GM04503 (cell line): Measurements from ENCODE around the gene LLGL1.

Experiments used
- DNase-seq: peaks from one replicate; pipeline ENCODE4 v3.0.0-alpha.2; 2012; ENCODE audit warnings: low read depth

Gene LLGL1

DNA sequence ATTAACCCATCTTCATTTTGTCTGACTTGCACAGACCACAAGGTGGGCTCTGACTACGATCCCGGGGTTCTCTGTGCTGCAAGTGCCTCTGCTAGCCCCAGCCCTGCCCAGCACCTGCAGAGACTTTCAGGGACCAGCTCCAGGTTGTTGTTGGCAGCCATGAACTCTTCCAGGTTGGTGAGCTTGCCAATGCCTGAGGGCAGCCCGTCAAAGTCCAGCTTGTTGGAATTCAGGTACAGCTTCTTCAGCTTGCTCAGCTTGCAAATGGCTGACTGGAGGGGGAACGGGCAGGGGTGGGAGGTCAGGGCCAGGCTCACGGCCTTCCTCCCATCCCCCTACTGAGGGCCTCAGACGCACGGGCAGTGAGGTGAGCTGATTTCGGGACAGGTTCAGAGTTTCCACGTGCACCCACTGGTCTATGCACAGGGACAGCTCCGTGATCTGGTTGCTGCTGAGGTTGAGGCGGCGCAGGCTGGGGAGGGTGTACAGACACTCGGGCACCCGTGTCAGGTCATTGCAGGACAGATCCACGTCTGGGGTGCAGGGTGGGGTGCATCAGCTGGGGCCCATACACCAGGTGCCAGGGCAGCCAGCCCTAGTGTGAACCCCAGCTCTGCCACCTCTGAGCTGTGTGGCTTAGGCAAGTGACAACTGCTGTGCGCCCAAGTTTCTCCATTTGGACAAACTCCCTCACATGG is 27.9 kb downstream of the LLGL1 start:
- DNase-seq = no peak

DNA sequence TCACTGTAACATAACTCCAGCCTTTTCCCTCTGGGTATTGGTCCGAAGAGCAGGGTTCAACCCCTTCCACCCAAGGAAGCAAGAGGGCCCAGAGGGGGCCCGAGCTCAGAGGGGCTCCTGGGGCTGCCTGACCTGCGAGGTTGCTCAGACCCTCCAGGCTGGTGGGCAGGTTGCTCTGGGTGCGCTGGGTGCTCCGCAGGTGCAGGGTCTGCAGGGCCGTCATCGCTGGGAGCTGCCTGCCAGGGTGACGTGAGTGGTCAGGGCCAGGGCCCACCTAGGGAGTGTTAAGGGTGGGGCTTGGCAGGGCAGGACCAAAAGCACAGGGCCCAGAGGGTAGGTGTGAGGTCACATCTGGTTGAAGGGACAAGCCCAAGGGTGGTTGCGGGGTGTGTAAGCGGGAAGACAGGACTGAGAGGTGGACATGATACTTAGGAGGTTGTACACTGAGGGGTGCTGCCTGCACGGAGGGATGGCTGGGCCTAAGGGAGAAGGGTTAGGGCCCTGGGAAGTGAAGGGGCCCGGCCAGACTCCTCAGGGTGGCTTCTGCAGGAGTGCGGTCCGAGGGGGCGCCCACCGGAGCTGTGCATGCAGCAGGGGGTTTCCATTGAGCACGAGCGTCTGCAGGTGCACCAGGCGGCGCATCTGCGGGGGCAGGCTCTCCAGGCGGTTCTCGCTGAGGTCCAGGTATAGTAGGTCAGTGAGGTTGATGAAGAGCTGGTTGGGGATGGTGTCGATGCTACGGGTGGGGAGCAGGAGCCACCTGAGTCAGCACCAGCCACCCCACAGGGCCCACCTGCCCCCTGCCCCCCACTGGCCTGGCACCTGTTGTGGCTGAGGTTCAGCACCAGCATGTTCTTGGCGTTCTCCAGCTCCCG is 28.7 kb downstream of the LLGL1 start:
- no peak for DNase-seq

GRCh38 chr17:18254888-18255649 is 29.6 kb downstream of the LLGL1 start:
- DNase-seq = no peak

GRCh38 chr17:18256351-18256750 is 30.9 kb downstream of the LLGL1 start:
- no peak for DNase-seq

- no peak for DNase-seq
Observed at GRCh38 chr17:18256776-18257175, 31.3 kb downstream of the LLGL1 start.

- DNase-seq = no peak
Observed at GRCh38 chr17:18257268-18257981, 32.0 kb downstream of the LLGL1 start.

DNA sequence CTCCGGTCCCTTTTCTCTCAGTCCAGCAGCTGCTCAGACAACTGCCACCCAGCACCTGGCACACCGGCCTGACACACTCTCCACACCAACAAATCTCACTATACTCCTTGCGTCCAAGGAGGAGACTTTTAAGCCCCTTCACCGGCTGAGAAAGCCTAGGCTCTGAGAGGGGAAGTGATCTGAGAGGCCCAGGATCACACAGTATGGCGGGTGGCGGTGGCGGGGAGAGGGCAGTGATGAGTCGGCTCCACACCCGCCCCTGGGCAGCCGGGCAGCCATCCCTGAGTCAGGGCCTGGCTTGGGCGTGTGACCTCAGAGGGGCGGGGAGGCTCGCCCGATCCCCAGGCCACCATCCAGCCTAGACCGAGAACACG is 32.5 kb downstream of the LLGL1 start:
- DNase-seq = peak; percentile 45

- no peak for DNase-seq
Observed at GRCh38 chr17:18258356-18259038, 33.1 kb downstream of the LLGL1 start, which contains the start of gene FLII. FLII (minus strand) TSS chr17:18258738; CDS start chr17:18258690, 48 bp downstream.

DNA sequence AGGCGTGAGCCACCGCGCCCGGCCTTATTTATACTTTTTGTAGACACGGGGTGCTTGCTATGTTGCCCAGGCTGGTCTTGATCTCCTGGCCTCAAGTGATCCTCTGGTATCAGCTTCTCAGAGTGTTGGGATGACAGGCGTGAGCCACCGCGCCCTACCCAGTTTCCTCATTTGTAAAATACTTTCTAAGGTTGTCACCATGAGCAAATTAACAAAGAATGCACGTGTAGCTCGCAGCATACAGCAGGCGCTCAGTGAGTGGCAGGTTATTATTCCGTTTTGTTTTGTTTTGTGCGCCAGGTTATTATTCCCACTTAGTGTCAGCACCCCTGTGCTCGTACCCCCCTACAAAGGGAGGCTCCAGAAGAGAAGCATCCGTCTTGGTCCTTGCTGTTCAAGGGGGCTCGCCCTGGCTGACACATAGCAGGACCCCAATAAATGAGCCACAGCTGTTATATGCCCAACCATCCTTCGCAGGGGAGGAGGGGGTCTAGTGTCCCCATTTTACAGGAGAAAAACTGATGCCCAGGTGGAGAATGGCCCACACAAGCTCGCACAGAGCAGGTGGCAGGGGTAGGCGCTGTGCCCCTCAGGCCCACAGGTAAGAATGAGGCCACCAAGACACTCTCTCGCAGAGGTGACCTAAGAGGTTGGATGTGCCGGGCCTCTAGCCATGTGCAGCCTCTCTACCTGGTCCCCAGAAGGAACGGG is 34.3 kb downstream of the LLGL1 start:
- DNase-seq = no peak

DNA sequence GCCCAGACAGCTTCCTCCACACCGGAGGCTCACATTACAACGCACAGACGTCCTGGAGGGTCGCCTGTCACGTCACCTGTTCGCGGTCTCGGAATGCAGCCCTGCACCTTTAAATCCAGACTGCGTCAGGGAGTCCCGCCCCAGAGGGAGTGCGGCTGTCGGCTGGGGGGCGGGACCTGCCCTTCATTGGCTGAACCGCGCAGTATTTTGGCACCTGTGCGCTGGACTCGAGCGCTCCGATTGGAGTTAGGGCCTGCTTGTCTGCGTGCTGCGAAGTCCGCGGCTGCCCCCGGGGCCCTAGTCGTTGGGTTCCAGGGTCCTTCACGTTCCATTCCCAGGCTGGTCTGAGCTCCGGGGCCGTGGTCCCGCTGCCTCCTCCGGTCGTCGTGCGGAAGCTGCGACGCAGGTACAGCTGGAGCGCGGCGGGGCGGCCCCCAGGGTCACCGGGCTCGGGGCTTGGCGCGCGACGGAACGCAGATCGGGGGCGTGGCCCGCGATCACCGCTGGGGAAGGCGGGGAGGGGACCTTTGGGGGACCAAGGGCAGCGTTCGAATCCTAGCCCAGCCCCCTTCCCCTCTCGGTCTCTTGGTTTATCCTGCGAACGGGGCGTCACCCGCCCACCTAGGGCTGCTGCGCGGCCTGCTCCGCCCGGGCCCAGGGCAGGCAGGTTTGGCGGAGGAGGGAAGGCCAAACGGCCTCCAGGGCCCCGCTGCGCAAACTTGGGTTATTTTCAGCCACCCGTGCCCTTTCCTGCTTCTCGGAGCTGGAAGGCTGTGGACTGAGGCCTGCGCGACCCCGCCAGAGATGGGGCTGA is 35.1 kb downstream of the LLGL1 start, which contains the start of gene MIEF2:
MIEF2 (plus strand) TSS at position 331 of the 814 bp plus-strand sequence. CDS start 2,059 bp downstream, outside the sequence.
- DNase-seq = peak; percentile 65

DNA sequence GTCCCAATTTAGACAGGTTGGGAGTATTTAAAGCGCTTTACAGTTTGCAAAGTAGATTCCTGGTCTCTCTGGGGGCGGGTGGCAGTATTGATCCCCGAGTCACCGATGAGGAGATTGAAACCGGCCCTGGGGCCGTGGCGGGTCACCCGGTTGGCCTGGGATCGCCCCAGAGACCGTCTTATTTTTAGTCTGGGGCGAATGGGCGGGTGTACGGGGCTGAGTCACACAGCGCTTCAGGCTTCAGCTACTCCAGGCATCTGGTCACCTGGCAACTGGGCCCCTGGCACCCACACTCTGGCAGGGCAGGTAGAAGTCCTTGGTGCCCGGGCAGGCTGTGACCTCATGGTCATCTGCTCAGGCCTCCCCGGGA is 35.7 kb downstream of the LLGL1 start:
- no peak for DNase-seq

GRCh38 chr17:18261659-18262058 is 36.2 kb downstream of the LLGL1 start:
- DNase-seq = no peak

DNA sequence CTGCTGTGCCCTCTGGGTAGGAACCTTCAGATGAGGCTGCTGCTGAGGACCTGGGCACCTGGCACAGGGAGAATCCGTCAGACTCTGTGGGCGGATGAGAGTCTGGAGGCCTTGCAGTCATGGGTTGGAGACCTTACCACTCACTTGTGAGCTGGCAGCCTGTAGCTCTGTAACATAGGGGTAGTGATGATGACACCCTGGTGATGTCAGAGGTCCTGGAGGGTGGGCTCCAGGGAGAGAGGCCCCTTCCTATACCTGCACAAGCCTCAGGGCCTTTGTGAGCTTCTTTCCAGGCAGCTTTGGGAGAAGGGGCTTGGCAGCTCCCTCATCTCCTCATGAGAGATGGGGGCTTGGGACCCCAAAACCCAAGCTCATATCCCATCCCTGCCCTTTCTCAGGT is 36.7 kb downstream of the LLGL1 start:
- no peak for DNase-seq

DNA sequence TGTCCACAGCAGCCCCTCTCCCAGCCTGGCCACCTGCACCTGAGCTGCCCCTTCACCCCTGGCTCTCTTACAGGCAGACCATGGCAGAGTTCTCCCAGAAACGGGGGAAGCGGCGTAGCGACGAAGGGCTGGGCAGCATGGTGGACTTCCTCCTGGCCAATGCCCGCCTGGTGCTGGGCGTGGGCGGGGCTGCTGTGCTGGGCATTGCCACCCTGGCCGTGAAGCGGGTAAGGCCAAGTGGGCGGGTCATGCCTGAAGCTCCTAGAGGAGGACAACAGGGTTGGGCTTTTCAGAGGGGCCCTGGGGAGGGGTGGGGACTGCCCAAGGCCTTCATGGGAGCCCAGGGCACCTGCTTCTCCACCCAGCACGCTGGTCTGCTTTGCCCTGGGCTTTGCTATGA is 37.2 kb downstream of the LLGL1 start:
- DNase-seq = no peak

DNA sequence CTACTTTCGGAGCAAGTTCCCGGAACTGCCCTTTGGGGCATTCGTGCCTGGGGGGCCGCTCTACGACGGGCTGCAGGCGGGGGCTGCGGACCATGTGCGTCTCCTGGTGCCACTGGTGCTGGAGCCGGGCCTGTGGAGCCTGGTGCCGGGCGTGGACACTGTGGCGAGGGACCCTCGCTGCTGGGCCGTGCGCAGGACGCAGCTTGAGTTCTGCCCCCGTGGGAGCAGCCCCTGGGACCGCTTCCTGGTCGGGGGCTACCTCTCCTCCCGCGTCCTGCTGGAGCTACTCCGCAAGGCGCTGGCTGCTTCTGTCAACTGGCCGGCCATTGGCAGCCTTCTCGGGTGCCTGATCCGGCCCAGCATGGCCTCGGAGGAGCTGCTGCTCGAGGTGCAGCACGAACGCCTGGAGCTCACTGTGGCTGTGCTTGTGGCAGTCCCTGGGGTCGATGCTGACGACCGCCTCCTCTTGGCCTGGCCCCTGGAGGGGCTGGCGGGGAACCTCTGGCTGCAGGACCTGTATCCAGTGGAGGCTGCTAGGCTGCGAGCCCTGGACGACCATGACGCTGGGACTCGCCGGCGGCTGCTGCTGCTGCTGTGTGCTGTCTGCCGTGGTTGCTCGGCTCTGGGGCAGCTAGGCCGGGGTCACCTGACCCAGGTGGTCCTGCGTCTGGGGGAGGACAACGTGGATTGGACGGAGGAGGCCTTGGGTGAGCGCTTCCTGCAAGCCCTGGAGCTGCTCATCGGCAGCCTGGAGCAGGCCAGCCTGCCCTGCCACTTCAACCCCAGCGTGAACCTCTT is 38.6 kb downstream of the LLGL1 start:
- no peak for DNase-seq

GRCh38 chr17:18267366-18267765 is 41.9 kb downstream of the LLGL1 start:
- DNase-seq = no peak

- no peak for DNase-seq
Observed at GRCh38 chr17:18267927-18268711, 42.7 kb downstream of the LLGL1 start.
